GM18517 (cell line): ENCODE measurements around the gene PCDHGB7.
"Not testable (repeated sequence)": the region's sequence is repeated elsewhere in the genome, so short reads cannot be mapped to it uniquely, and the experiment has no call there.

Experiments used
- ATAC-seq: cut with Tn5 transposase; IDR thresholded peaks from one replicate; pipeline ENCODE4 v1.9.1; 2021; ENCODE audit warnings: mild to moderate bottlenecking, moderate library complexity; ENCODE audit not compliant: unreplicated experiment

Gene PCDHGB7

GRCh38 chr5:141422742-141423291, 5.3 kb downstream of the PCDHGB7 start:
- no peak for ATAC-seq

- no peak for ATAC-seq
Measured at GRCh38 chr5:141427783-141428426, 10.4 kb downstream of the PCDHGB7 start.

DNA sequence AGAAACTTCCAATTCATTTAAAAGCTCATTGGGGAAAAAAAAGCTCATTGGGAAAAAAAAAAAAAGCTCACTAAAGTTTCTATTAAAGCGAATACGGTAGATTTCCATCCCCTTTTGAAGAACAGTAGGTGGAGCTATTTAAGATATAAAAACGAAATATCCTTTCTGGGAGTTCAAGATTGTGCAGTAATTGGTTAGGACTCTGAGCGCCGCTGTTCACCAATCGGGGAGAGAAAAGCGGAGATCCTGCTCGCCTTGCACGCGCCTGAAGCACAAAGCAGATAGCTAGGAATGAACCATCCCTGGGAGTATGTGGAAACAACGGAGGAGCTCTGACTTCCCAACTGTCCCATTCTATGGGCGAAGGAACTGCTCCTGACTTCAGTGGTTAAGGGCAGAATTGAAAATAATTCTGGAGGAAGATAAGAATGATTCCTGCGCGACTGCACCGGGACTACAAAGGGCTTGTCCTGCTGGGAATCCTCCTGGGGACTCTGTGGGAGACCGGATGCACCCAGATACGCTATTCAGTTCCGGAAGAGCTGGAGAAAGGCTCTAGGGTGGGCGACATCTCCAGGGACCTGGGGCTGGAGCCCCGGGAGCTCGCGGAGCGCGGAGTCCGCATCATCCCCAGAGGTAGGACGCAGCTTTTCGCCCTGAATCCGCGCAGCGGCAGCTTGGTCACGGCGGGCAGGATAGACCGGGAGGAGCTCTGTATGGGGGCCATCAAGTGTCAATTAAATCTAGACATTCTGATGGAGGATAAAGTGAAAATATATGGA, 13.0 kb downstream of the PCDHGB7 start, which contains the start of gene PCDHGA12:
PCDHGA12 (plus strand) TSS at position 176 of the 782 bp plus-strand sequence; CDS start at position 429, 253 bp downstream.
- no peak for ATAC-seq

DNA sequence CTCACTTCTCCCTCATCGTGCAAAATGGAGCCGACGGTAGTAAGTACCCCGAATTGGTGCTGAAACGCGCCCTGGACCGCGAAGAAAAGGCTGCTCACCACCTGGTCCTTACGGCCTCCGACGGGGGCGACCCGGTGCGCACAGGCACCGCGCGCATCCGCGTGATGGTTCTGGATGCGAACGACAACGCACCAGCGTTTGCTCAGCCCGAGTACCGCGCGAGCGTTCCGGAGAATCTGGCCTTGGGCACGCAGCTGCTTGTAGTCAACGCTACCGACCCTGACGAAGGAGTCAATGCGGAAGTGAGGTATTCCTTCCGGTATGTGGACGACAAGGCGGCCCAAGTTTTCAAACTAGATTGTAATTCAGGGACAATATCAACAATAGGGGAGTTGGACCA, 13.8 kb downstream of the PCDHGB7 start:
- no peak for ATAC-seq

- not testable (repeated sequence) for ATAC-seq
Measured at GRCh38 chr5:141432308-141432707, 14.8 kb downstream of the PCDHGB7 start.

DNA sequence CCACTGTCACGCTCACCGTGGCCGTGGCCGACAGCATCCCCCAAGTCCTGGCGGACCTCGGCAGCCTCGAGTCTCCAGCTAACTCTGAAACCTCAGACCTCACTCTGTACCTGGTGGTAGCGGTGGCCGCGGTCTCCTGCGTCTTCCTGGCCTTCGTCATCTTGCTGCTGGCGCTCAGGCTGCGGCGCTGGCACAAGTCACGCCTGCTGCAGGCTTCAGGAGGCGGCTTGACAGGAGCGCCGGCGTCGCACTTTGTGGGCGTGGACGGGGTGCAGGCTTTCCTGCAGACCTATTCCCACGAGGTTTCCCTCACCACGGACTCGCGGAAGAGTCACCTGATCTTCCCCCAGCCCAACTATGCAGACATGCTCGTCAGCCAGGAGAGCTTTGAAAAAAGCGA, 15.2 kb downstream of the PCDHGB7 start:
- not testable (repeated sequence) for ATAC-seq

DNA sequence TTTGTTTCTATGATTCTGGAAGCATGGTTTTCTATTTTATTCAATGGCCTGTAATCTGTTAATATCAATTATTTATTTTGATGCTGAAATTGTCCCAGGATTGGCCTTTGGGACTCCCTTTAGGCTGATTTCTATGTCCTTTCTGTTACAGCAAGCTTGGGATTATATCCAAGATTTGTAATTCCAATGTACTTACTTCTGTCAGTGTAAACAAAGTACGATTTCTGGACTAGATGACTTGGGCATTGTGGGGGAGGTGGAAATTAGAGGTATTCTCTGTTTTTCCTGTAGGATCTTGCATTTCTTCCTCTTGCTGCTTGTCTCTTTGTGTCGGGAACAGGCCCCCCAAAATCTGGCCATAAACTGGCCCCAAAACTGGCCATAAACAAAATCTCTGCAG, 16.5 kb downstream of the PCDHGB7 start:
- ATAC-seq = no peak

DNA sequence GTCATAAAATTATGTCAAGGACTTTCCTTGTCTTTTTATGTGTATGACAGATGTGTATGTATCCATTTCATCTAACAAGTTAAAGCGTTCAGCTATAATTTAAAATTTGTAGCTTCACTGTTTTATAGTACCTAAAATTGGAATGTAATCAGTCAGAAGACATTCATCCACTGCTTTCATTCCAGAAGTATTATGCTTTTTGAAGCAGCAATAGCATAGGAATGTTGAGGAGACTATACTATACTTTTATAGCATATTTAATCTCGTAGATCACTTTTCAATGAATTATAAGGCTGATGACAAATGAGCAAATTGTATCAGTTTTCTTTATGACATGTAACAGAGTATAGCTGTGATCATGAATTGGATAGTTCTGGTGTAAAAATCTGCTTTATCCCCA, 19.7 kb downstream of the PCDHGB7 start:
- ATAC-seq = no peak

- ATAC-seq = no peak
Measured at GRCh38 chr5:141439411-141440141, 22.1 kb downstream of the PCDHGB7 start.

- no peak for ATAC-seq
Measured at GRCh38 chr5:141440341-141440740, 22.9 kb downstream of the PCDHGB7 start.

DNA sequence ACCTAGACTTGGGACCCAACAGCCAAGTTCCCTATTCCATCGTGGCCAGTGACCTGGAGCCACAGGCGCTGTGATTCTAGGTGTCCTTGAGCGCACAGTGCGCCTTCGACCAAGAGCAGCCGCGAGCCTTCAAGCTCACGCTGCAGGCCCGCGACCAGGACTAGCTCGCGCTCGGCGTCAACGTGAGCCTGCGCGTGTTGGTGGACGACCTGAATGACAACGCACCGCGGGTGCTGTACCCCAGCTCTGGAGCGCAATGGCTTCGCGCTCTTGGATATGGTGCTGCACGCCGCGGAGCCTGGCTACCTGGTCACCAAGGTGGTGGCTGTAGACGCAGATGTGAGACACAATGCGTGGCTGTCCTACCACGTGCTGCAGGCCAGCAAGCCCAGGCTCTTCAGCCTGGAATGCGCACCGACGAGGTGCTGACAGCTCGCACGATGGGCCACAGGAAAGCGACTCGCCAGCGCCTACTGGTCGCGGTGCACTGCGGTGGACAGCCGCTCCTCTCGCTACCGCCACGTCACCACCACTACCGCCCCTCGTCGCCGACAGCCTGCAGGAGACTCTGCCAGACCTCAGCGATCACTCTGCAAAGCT, 24.2 kb downstream of the PCDHGB7 start:
- ATAC-seq = no peak

DNA sequence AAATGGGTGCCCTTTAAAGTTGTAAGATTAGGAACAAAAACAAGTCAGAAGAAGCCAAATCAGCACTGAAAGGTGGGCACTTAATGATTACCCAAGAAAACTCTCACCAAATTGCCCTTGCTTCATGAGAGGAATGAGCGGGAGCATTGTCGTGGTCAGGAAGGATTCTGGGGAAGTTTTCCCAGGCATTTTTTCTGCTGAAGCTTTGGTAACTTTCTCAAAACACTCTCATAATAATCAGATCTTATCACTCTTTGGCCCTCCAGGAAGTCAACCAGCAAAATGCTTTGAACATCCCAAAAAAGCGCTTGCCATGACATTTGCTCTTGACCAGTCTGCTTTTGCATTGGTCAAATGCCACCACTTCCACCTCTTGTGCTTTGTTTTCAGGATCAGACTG, 47.9 kb downstream of the PCDHGB7 start:
- ATAC-seq = no peak
